Suprapubic skin (tissue), 4 donors: ENCODE results near the gene RMI2.

ENCODE experiments used
- CTCF ChIP-seq, 2 donors: fragments of 200-600 bp in 1 of 2; fragments of 450-650 bp in 1 of 2; sonication (generic) in 1 of 2; IDR thresholded peaks; one replicate each; pipeline ENCODE4 v1.5.1; 2016 to 2019; ENCODE audit warnings: antibody characterized with exemption in 2 of 2, mild to moderate bottlenecking in 1 of 2, moderate library complexity in 1 of 2
- POLR2A ChIP-seq, 2 donors: fragments of 450-650 bp; IDR thresholded peaks; one replicate each; pipeline ENCODE4 v1.6.1; 2017; ENCODE audit warnings: antibody characterized with exemption in 2 of 2, mild to moderate bottlenecking in 2 of 2, moderate library complexity in 2 of 2
- POLR2AphosphoS5 ChIP-seq, 3 donors: sonication (generic); formaldehyde crosslinking; IDR thresholded peaks; one replicate each; pipeline ENCODE4 v1.6.1; 2017; ENCODE audit warnings: antibody characterized with exemption in 3 of 3

- no peak for TF ChIP-seq CTCF (IDR thresholded peaks at IDR 0.05)
- TF ChIP-seq POLR2A (IDR thresholded peaks at IDR 0.05): no peak
- TF ChIP-seq POLR2AphosphoS5 (IDR thresholded peaks at IDR 0.05): no peak
Observed at GRCh38 chr16:11379420-11379819, 34.2 kb downstream of the RMI2 start.
